IMR-90 (cell line): ENCODE data around the gene PCYT2. TPM values are rescaled to one million over a fixed set of nuclear protein-coding genes. Genes with fewer than 3 reads are reported as not detected.

Experiments
- ATAC-seq: fragments of 200-7000 bp; cut with Tn5 transposase; 2 replicates; pipeline ENCODE4 v1.9.1; 2020; ENCODE audit warnings: low read depth, mild to moderate bottlenecking, moderate library complexity
- BruUV-seq: library from RNA; stranded (reverse); fragments of 400-500 nt; replicated peaks from 2 replicates; lab custom pipeline; 2021; lab: Mats Ljungman, UMichigan
- CTCF ChIA-PET: fragments of 300-600 bp; formaldehyde crosslinking; extraction: SDS; loops from one replicate; lab custom pipeline; 2021; ENCODE audit warnings: antibody characterized with exemption; lab: Yijun Ruan, JAX
- POLR2A ChIA-PET: fragments of 300-600 bp; sonication (Branson Sonifier 250); formaldehyde crosslinking; loops from one replicate; lab custom pipeline; 2022; ENCODE audit warnings: antibody characterized with exemption; ENCODE audit not compliant: unreplicated experiment; lab: Charles Lee
- DNase-seq: peaks from one replicate; pipeline ENCODE4 v3.0.0; 2013
- H2AFZ ChIP-seq: replicated peaks from 2 replicates; pipeline ENCODE3; 2013; ENCODE audit warnings: low read length, mild to moderate bottlenecking; ENCODE audit not compliant: poor library complexity
- H2AK5ac ChIP-seq: 2 replicates; pipeline ENCODE4 v1.6.1; 2013; ENCODE audit warnings: low read depth, low read length, inconsistent platforms
- H2AK9ac ChIP-seq: replicated peaks from 2 replicates; pipeline ENCODE3; 2013; ENCODE audit warnings: mild to moderate bottlenecking, low read depth, low read length, moderate library complexity; ENCODE audit not compliant: poor library complexity
- H2BK120ac ChIP-seq: 2 replicates; pipeline ENCODE4 v1.6.1; 2013; ENCODE audit warnings: low read depth, low read length, inconsistent platforms
- H2BK15ac ChIP-seq: 3 replicates; pipeline ENCODE4 v1.6.1; 2013; ENCODE audit warnings: low read depth, low read length, inconsistent platforms
- H2BK20ac ChIP-seq: 2 replicates; pipeline ENCODE4 v1.6.1; 2013; ENCODE audit warnings: low read depth, mild to moderate bottlenecking, inconsistent platforms, low read length, moderate library complexity
- H2BK5ac ChIP-seq: 2 replicates; pipeline ENCODE4 v1.6.1; 2013; ENCODE audit warnings: mild to moderate bottlenecking, low read depth, low read length, inconsistent platforms; ENCODE audit not compliant: poor library complexity, severe bottlenecking
- H3K14ac ChIP-seq: replicated peaks from 2 replicates; pipeline ENCODE4 v1.6.1; 2013; ENCODE audit warnings: low read depth, low read length, inconsistent platforms
- H3K18ac ChIP-seq: 2 replicates; pipeline ENCODE4 v1.6.1; 2013; ENCODE audit warnings: low read depth, low read length, control low read depth
- H3K23ac ChIP-seq: 2 replicates; pipeline ENCODE4 v1.6.1; 2013; ENCODE audit warnings: low read depth, low read length, inconsistent platforms
- H3K27ac ChIP-seq: 2 replicates; pipeline ENCODE4 v1.5.1; 2013; ENCODE audit warnings: mild to moderate bottlenecking, control low read depth, low read length; ENCODE audit not compliant: insufficient read depth
- H3K27me3 ChIP-seq: 2 replicates; pipeline ENCODE4 v1.6.1; 2013; ENCODE audit warnings: low read length; ENCODE audit not compliant: control insufficient read depth, insufficient read depth
- H3K36me3 ChIP-seq: 2 replicates; pipeline ENCODE4 v1.6.1; 2013; ENCODE audit warnings: low read length, mixed read lengths; ENCODE audit not compliant: control insufficient read depth, insufficient read depth
- H3K4ac ChIP-seq: 2 replicates; pipeline ENCODE4 v1.6.1; 2013; ENCODE audit warnings: low read depth, low read length, inconsistent platforms
- H3K4me1 ChIP-seq: 2 replicates; pipeline ENCODE4 v1.6.1; 2013; ENCODE audit warnings: low read length, mixed read lengths; ENCODE audit not compliant: control insufficient read depth, insufficient read depth
- H3K4me2 ChIP-seq: 2 replicates; pipeline ENCODE4 v1.6.1; 2013; ENCODE audit warnings: low read depth, mild to moderate bottlenecking, control low read depth, low read length, moderate library complexity
- H3K4me3 ChIP-seq: 2 replicates; pipeline ENCODE4 v1.5.1; 2013; ENCODE audit warnings: low read depth, mild to moderate bottlenecking, control low read depth, low read length, moderate library complexity; ENCODE audit not compliant: insufficient read depth
- H3K56ac ChIP-seq: 2 replicates; pipeline ENCODE4 v1.6.1; 2013; ENCODE audit warnings: low read length, inconsistent platforms; ENCODE audit not compliant: insufficient read depth; ENCODE audit errors: extremely low read depth
- H3K79me1 ChIP-seq, 2 experiments: 2 replicates each; pipeline ENCODE4 v1.6.1; 2013; ENCODE audit warnings: low read length in 2 of 2, inconsistent platforms in 1 of 2, low read depth in 1 of 2
- H3K9ac ChIP-seq: 2 replicates; pipeline ENCODE4 v1.6.1; 2013; ENCODE audit warnings: low read depth, low read length, control low read depth
- H3K9me1 ChIP-seq: 2 replicates; pipeline ENCODE4 v1.6.1; 2013; ENCODE audit warnings: low read length, inconsistent platforms; ENCODE audit not compliant: insufficient read depth
- H3K9me3 ChIP-seq: 2 replicates; pipeline ENCODE4 v1.6.1; 2013; ENCODE audit warnings: low read length; ENCODE audit not compliant: control insufficient read depth, insufficient read depth
- H4K20me1 ChIP-seq: 2 replicates; pipeline ENCODE4 v1.6.1; 2013; ENCODE audit warnings: low read length, inconsistent platforms; ENCODE audit not compliant: insufficient read depth
- H4K5ac ChIP-seq: 2 replicates; pipeline ENCODE4 v1.6.1; 2013; ENCODE audit warnings: mild to moderate bottlenecking, low read depth, low read length, control low read depth
- H4K8ac ChIP-seq, 2 experiments: 2 replicates each; pipeline ENCODE4 v1.6.1; 2013; ENCODE audit warnings: low read depth in 2 of 2, low read length in 2 of 2, control low read depth in 1 of 2, inconsistent platforms in 1 of 2
- H4K91ac ChIP-seq: 2 replicates; pipeline ENCODE4 v1.6.1; 2013; ENCODE audit warnings: low read depth, low read length, inconsistent platforms; ENCODE audit not compliant: insufficient read depth
- CEBPB ChIP-seq: IDR thresholded peaks from 2 replicates; pipeline ENCODE4 v1.6.1; 2012; ENCODE audit warnings: low read depth, low read length, improper control_type of control experiment
- CHD1 ChIP-seq: IDR thresholded peaks from 2 replicates; pipeline ENCODE4 v1.6.1; 2012; ENCODE audit warnings: low read depth, low read length, improper control_type of control experiment
- FOS ChIP-seq: fragments of 150-350 bp; IDR thresholded peaks from 2 replicates; pipeline ENCODE4 v1.6.1; 2016; ENCODE audit warnings: low read depth, low read length
- MAFK ChIP-seq: IDR thresholded peaks from 2 replicates; pipeline ENCODE4 v1.6.1; 2012; ENCODE audit warnings: low read depth, low read length, improper control_type of control experiment
- MAZ ChIP-seq: IDR thresholded peaks from 2 replicates; pipeline ENCODE4 v1.6.1; 2012; ENCODE audit warnings: low read depth, mild to moderate bottlenecking, low read length, improper control_type of control experiment, moderate library complexity, borderline replicate concordance
- MXI1 ChIP-seq: IDR thresholded peaks from 2 replicates; pipeline ENCODE4 v1.6.1; 2012; ENCODE audit warnings: low read depth, mild to moderate bottlenecking, low read length, moderate library complexity, borderline replicate concordance
- NFE2L2 ChIP-seq: fragments of 150-350 bp; IDR thresholded peaks from 2 replicates; pipeline ENCODE4 v1.6.1; 2016; ENCODE audit warnings: low read depth, mild to moderate bottlenecking, low read length
- POLR2A ChIP-seq: IDR thresholded peaks from 2 replicates; pipeline ENCODE4 v1.6.1; 2012; ENCODE audit warnings: mild to moderate bottlenecking, low read depth, low read length
- RAD21 ChIP-seq: IDR thresholded peaks from 2 replicates; pipeline ENCODE4 v1.6.1; 2012; ENCODE audit warnings: low read length, improper control_type of control experiment
- RCOR1 ChIP-seq: IDR thresholded peaks from 2 replicates; pipeline ENCODE4 v1.6.1; 2012; ENCODE audit warnings: mild to moderate bottlenecking, low read length, improper control_type of control experiment; ENCODE audit not compliant: insufficient replicate concordance
- RFX5 ChIP-seq: IDR thresholded peaks from 2 replicates; pipeline ENCODE4 v1.8.0; 2012; ENCODE audit warnings: low read depth, mild to moderate bottlenecking, low read length, moderate library complexity
- SMC3 ChIP-seq: fragments of 150-350 bp; IDR thresholded peaks from 2 replicates; pipeline ENCODE4 v1.6.1; 2016; ENCODE audit warnings: low read depth, mild to moderate bottlenecking, antibody characterized with exemption, low read length, moderate library complexity
- WGBS, 2 experiments: methylation state at CpG; one replicate each; pipeline versions ENCODE4 v1.1.5 to v1.1.7; 2013; ENCODE audit warnings: missing lambda C conversion rate in 2 of 2; ENCODE audit not compliant: insufficient read length in 1 of 2; ENCODE audit errors: extremely low coverage in 2 of 2; 5-methylcytosine and 5-hydroxymethylcytosine counted together
- dilution Hi-C: fragments of 300-500 bp; cut with HindIII; formaldehyde crosslinking; loops from one replicate; pipeline ENCODE4 v1.14.3; 2018; ENCODE audit warnings: low sequenced_read_pairs; ENCODE audit not compliant: unreplicated experiment
- in situ Hi-C: fragments of 300-500 bp; cut with MboI; formaldehyde crosslinking; loops from 3 replicates; pipeline ENCODE4 v1.14.3; 2019; ENCODE audit warnings: low sequenced_read_pairs, inconsistent platforms, mixed read lengths
- intact Hi-C: fragments of 100-400 bp; cut with micrococcal nuclease; formaldehyde crosslinking; loops from 2 replicates; pipeline ENCODE4 v1.10.0; 2022
- polyA plus RNA-seq, 3 experiments: library from polyadenylated mRNA; depleted of rRNA; stranded (reverse); fragments of >200 nt; gene quantifications; 2 replicates each; pipeline ENCODE4 v1.2.3, GENCODE V29; 2012; ENCODE audit warnings: low replicate concordance in 1 of 3
- total RNA-seq: library from RNA; depleted of rRNA; stranded (reverse); fragments of >200 nt; gene quantifications from 2 replicates; pipeline ENCODE4 v1.2.3, GENCODE V29; 2012
- TF ChIP-seq, protein P1 (sequence below): conservative IDR thresholded peaks from 2 replicates; pipeline ENCODE4 v1.5.1; 2012; ENCODE audit warnings: mild to moderate bottlenecking, low read depth, low read length, improper control_type of control experiment

The PCYT2 gene
- total and polyA plus RNA-seq, 2 of the 4 experiments (the other 2 are of a cell fraction), result 37.3 to 38.5 TPM

DNA sequence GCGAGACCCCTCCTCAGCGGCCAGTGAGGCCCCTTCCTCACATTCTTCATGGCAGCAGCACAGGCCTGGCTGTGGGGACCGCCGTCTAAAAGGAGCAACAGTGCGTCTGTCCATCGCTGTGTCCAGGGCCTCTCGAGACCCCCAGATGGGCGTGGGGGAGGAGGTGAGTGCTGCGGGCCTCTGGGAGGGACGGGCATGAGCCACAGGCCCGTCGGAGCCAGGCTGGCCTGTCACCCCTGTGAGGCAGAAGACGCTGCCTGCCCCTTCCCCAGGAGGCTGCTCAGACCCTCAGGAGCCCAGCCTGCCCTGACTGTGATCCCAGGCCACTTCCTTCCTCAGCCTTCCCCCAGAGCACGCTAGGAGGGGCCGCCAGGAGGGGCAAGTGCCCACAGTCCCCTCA lies 28.0 kb upstream of the PCYT2 start:
- H3K56ac ChIP-seq, result no peak overlapping the region
- no peaks in the 10 kb centered on the region for H3K9me3 ChIP-seq
- DNase-seq (no peak), ATAC-seq (no peak)
- H3K9me1 ChIP-seq, result peaks cover 2% of the 10 kb centered on the region
- H3K27me3 ChIP-seq, result peaks cover 17% of the 10 kb centered on the region
- no peak overlapping the region for H3K18ac ChIP-seq
- H2BK120ac ChIP-seq, result no peak overlapping the region
- H3K4me1 ChIP-seq, result peaks cover 4% of the 10 kb centered on the region
- H3K14ac ChIP-seq, result no peak overlapping the region
- CTCF ChIA-PET, result no interaction called here
- POLR2A ChIA-PET, result no interaction called here
- H3K4me3 ChIP-seq, result no peak overlapping the region
- H2BK5ac ChIP-seq, result no peak overlapping the region
- TF ChIP-seq POLR2A (no peak), FOS (no peak), RFX5 (no peak), RAD21 (no peak), NFE2L2 (no peak), SMC3 (no peak), MAZ (no peak), CEBPB (no peak), CHD1 (no peak), MXI1 (no peak), MAFK (no peak), RCOR1 (no peak)
- TF ChIP-seq, protein P1, sequence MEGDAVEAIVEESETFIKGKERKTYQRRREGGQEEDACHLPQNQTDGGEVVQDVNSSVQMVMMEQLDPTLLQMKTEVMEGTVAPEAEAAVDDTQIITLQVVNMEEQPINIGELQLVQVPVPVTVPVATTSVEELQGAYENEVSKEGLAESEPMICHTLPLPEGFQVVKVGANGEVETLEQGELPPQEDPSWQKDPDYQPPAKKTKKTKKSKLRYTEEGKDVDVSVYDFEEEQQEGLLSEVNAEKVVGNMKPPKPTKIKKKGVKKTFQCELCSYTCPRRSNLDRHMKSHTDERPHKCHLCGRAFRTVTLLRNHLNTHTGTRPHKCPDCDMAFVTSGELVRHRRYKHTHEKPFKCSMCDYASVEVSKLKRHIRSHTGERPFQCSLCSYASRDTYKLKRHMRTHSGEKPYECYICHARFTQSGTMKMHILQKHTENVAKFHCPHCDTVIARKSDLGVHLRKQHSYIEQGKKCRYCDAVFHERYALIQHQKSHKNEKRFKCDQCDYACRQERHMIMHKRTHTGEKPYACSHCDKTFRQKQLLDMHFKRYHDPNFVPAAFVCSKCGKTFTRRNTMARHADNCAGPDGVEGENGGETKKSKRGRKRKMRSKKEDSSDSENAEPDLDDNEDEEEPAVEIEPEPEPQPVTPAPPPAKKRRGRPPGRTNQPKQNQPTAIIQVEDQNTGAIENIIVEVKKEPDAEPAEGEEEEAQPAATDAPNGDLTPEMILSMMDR, result no peak
- in situ Hi-C loops (no loop called here), dilution Hi-C loops (no loop called here), intact Hi-C loops (no loop called here)
- 73% methylated on average over 7 of the region's 15 CpGs; no CpG with 5 or more reads in 1 of the 2 experiments for WGBS, 2 experiments
- H3K79me1 ChIP-seq, result peaks cover 9 to 28% of the 10 kb centered on the region in 2 experiments
- no TSS peak for BruUV-seq
- peak overlapping the region; percentile 16; the same call in 1 of the 2 replicates for H2AK5ac ChIP-seq
- H3K4ac ChIP-seq, result no peak overlapping the region
- peak overlapping the region; percentile 65 for H2AK9ac ChIP-seq
- no peak overlapping the region for H3K9ac ChIP-seq
- H3K4me2 ChIP-seq, result no peak overlapping the region
- H3K23ac ChIP-seq, result no peak overlapping the region
- no peak overlapping the region for H2BK20ac ChIP-seq
- H4K5ac ChIP-seq, result no peak overlapping the region
- no peak overlapping the region for H4K91ac ChIP-seq
- H2BK15ac ChIP-seq, result no peak overlapping the region
- H4K8ac ChIP-seq, result no peak overlapping the region
- peaks cover 11% of the 10 kb centered on the region; the same call in 1 of the 2 replicates for H3K36me3 ChIP-seq
- H3K27ac ChIP-seq, result no peak overlapping the region
- no peak overlapping the region for H2AFZ ChIP-seq
- no peaks in the 10 kb centered on the region; the same call in 1 of the 2 replicates for H4K20me1 ChIP-seq
